GM21786 (cell line): Measurements from ENCODE around the gene ERGIC3.
"Not testable (repeated sequence)": the region's sequence is repeated elsewhere in the genome, so short reads cannot be mapped to it uniquely, and the experiment has no call there.

Experiments
- ATAC-seq: cut with Tn5 transposase; IDR thresholded peaks from one replicate; pipeline ENCODE4 v1.9.1; 2021; ENCODE audit not compliant: unreplicated experiment

Gene ERGIC3

DNA sequence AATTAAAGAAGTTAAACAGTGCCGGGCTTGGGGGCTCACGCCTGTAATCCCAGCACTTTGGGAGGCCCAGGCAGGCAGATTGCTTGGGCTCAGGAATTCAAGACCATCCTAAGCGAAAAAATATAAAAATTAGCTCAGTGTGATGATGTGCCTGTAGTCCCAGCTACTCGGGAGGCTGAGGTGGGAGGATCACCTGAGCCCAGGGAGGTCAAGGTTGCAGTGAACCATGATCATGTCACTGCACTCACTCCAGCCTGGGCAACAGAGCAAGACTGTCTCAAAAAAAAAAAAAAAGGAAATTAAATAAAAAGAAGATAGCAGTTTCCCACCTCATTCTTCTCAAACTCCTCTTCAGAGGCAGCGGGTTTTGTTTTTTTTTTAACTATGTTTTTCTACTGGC is 24.1 kb upstream of the ERGIC3 start:
- not testable (repeated sequence) for ATAC-seq

DNA sequence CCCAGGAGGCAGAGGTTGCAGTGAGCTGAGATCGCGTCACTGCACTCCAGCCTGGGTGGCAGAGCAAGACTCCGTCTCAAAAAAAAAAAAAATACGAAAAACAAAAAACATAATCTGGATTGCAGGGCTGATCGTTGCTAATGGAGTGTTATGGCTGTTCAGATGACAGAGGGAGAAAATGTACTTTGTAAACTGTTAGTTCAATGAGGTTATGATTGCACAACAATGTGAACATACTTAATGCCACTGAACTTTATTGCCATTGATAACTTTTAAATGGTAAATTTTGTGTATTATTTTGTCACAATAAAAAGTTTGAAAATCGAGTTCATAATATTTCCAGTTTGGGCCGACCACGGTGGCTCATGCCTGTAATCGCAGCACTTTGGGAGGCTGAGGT is 22.9 kb upstream of the ERGIC3 start:
- ATAC-seq: no peak

DNA sequence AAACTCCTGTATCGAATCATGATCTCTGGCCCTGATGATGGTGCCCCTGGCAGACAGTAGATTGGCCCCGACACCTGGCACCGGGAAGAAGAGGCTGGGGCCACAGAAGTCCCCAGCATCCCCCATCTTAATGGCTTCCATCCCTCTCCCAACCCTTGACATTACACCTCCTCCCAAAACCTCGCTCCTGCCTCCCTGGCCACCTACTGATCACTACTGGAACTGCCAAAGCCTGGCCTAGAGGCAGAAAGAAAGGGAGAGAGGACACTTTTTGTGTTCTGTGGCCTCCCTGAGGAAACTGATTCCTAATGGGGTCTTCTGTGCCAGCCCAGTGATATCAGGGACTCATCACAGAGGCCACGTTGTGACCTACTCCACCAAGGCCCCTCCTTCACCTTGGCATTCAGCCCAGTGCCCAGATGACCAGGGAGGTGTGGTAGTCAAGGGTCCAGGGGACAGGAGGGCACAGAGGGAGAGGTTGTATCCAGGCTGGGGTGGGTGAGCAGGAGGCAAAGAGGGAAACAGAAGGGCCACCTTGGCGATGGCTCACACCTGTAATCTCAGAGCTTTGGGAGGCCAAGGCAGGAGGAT is 18.5 kb upstream of the ERGIC3 start:
- ATAC-seq: no peak

DNA sequence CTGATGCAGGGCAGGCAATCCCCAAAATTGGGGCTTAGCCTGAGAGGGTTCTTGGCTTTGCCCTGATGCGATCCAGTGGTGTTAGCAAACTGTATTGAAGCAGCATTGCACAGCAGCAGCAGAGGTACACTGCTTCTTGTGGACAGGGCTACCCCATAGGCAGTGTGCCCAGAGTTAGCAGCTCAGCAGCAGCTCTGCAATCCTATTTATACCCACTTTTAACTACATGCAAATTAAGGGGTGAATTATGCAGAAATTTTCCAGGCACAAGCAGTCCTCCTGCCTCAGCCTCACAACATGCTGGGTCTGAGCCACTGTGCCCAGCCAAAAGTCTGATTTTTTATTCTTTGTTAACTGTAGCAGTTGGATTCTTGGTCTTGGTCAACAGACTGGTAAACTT is 16.2 kb upstream of the ERGIC3 start:
- ATAC-seq: no peak

DNA sequence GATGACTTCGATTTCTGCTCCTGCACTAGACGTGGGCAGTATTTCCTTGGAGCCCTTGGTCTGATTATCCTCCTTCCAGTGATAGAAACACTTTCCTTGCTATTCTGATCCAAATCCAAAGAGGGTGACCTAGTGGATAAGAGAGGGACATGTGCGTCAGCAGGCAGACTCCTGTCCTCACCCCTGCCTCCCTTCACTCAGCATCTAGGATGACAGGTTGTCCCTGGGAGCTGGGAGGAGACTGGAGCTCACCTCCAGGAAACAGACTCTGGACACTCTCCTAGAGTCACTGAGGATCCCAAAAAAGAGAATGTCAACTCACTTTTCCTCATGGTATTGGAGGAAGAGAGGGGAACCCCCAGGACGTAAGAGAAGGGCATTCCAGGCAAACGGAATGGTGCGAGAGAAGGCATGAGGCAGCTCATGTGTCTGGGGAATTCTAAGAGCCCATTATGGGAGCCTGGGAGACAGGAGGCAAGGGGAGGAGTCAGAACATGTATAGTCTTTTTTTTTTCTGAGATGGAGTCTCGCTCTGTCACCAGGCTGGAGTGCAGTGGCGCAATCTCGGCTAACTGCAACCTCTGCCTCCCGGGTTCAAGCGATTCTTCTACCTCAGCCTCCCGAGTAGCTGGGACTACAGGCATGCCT is 14.6 kb upstream of the ERGIC3 start:
- no peak for ATAC-seq

DNA sequence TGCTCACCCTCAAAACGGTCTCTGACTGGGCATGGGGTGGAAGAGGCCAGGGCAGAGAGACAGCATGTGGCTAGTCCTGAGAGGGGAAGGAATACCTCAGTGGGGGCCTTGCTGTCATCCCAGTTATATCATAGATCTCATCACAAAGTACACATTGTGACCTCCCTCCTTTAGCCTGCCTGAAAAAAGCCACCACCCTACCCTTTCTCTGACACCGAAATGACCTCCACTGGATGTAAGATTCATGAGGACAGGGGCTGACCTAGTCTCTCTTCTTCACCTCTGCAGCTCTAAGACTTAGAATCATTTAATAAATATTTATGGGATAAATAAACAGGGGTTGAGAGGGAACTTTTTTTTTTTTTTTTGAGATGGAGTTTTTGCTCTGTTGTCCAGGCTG is 12.3 kb upstream of the ERGIC3 start, which contains the start of gene C20orf173:
TSS of gene C20orf173 (minus strand) at position 101 of the 400 bp plus-strand sequence. CDS start 279 bp downstream, outside the sequence.
- ATAC-seq: no peak

DNA sequence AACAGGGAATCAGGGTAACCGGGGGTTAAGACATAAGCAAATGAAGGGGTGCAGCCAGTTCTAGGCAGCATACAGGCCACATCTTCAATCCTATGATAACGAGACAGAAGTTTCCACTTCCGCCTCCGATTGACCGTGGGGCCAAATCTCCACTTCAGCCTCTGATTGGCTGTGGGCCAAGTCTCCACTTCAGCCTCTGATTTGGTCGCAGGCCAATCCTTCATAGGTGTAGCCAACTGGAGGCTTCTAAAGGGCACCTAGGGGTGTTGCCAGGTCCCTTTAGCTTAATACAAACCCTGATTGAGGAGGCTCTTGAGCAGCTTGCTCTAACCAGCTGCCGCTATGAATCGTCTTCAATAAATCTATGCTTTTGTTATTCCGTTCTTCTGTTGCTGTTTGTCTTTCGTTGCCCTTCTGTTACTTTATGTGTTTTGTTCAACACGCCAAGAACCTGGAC is 2.1 kb upstream of the ERGIC3 start:
- ATAC-seq: no peak

DNA sequence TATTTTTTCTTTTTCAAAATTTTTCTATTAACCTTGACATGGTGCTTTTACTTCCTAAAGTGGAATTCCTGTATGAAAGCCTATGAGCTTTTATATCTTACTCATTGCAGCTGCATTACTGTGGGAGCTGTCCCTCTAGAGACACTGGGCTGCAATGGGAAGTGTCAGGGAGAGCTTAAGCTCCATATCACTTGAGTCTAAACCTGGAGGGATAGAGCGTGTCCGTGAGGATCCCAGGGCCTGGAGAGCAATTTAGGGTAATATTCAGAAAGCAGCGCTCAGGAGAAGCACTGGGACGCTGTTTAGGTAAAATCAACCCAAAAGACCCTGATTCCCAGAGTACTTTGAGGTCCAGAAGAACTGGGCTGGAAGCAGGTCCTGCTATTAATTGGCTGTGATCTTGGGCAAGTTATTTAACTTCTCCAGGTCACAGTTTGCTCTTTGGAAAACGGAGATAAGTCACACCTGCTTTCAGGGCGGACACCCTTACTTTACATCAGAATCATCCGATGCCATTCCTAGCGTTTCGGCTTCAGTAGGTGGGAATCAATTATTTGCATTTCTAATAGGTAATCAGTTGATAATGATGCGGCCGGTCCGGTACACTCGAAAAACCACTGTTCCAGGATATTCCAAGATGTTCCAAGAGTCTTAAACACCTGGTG is 628 bp upstream of the ERGIC3 start:
- no peak for ATAC-seq

DNA sequence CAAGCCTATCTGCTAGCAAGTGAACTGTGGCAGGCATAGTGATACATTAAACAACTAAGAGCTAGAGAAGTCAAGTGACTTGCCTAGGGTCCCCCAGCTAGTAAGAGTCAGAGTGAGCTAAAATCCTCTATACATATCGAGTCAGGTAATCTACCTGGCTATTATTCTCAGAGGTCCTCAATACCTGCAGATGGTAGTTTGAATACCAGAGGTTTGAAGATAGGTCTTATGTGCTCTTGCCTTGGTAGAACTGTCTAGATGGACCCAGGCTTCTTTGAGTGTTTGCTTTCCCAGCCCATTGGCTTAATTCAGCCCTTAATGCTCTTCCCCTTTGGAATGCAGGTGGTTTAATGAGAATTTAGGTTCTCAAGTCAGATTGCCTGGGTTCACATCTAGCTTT is 1.1 kb downstream of the ERGIC3 start:
- ATAC-seq: no peak

- no peak for ATAC-seq
These were observed 2.6 kb downstream of the ERGIC3 start for GRCh38 chr20:35544436-35544835.

DNA sequence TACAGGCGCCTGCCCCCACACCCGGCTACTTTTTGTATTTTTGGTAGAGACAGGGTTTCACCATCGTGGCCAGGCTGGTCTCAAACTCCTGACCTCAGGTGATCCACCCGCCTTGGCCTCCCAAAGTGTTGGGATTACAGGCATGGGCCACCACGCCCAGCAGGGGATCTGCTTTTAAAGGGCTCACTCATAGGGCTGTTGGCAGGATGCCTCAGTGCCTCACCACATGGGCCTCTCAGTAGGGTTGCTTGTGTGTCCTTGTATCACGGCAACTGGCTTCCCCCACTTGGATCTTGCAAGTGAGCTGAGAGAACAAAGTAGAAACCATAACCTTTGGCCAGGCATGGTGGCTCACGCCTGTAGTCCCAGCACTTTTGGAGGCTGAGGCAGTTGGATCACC is 3.1 kb downstream of the ERGIC3 start:
- ATAC-seq: not testable (repeated sequence)

- ATAC-seq: no peak
These were observed 4.2 kb downstream of the ERGIC3 start for GRCh38 chr20:35546127-35546526.

GRCh38 chr20:35547329-35547728 is 5.5 kb downstream of the ERGIC3 start:
- ATAC-seq: no peak

- no peak for ATAC-seq
These were observed 9.6 kb downstream of the ERGIC3 start for GRCh38 chr20:35551503-35551902.

DNA sequence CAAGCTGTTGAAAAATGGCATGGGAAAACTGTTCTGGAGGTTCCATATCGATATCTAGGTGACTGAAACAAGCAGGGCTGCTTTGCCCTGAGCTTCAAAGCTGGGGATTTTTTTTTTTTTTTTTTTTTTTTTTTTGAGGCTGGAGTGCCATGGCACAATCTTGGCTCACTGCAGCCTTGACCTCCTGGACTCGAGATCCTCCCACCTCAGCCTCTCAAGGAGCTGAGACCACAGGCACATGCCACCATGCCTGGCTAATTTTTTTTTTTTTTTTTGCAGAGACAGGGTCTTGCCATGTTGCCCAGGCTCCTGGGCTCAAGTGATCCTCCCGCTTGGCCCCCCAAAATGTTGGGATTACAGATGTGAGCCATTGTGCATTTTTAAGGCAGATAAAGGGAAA is 11.0 kb downstream of the ERGIC3 start:
- no peak for ATAC-seq

DNA sequence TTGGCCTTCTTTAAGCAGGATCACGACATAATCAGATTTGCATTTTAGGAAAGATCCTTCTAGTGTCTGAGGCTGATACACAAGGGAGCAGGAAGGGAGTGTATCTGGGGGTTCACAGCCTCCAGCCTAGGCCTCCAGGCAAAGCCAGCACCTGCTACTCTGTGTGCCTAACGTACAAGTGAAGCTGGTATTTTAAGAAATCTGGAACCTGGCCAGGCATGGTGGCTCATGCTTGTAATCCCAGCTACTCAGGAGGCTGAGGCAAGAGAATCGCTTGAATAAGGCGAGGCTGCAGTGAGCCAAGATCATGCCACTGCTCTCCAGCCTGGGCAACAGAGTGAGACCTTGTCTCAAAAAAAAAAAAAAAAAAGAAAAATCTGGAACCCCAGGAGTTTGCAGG is 13.6 kb downstream of the ERGIC3 start:
- not testable (repeated sequence) for ATAC-seq

- no peak for ATAC-seq
These were observed 14.2 kb downstream of the ERGIC3 start for GRCh38 chr20:35555951-35556645.

DNA sequence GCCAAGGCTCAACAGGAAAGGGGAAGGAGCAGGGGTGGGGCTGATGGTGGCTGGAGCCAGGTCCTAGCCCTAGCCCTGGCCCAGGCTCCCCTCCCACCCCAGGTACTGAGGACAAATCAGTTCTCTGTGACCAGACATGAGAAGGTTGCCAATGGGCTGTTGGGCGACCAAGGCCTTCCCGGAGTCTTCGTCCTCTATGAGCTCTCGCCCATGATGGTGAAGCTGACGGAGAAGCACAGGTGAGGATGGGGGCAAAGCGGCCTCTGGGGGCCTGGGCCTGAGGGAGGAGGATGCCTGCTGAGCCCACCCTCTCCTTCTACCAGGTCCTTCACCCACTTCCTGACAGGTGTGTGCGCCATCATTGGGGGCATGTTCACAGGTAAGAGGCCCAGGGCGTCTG is 15.0 kb downstream of the ERGIC3 start:
- no peak for ATAC-seq

DNA sequence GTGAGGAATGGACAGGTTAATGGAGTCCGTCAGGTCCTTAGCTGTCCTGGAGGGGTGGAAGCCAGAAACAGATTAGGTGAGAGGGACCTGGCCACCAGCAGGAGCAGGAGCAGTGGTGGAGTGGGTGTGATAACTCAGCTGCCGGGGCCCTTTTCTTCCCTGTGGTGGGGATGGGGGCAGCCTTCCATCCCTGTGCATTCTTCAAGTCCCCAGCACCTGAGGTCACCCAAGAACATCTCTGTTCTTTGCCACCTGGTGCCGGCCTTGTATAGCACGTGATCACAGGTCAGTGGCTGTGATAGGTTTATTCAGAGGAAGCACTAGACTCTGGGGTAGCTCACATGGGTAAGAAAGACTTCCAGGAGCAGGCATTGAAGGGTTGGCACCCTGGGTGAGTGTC is 16.6 kb downstream of the ERGIC3 start:
- ATAC-seq: no peak

DNA sequence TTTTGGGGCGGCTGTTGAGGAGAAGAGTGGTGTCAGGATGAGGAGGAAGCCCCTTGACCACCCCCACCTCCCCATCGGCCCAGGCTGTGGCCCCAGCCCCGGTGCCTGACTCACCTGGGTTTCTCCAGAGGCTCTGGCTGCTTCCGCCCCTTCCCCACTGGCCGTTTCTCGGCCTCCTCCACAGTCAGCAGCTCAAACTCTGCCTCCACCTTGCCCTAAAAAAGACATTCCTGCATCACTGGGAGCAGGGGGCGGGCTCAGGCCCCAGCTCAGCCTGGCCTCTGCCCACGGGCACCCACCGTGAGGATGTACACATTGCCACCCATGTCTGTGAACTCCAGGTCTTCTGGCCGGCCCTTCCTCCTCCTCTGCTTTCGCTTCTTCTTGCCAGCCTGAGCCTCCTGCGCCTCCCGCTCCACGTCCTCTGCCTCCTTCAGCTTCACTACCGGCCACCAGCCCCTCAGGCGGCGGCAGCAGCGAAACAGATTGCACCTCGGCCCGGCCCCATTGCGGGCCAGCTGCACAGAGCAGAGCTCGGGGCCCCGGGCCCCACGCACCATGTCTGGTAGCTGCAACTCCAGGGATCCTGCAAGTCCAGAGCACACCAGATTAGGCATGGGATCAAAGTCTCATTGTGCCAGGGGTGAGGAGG is 17.3 kb downstream of the ERGIC3 start:
- no peak for ATAC-seq

GRCh38 chr20:35560105-35560511 is 18.2 kb downstream of the ERGIC3 start:
- no peak for ATAC-seq
